Measurements from ENCODE around the gene ZG16B. TPM values are rescaled to one million over a fixed set of nuclear protein-coding genes. Genes with fewer than 3 reads are reported as not detected.

Gene ZG16B
- total RNA-seq, 4 donors from 2014 or later = 17.7 to 80.5 (median 23.4) TPM

DNA sequence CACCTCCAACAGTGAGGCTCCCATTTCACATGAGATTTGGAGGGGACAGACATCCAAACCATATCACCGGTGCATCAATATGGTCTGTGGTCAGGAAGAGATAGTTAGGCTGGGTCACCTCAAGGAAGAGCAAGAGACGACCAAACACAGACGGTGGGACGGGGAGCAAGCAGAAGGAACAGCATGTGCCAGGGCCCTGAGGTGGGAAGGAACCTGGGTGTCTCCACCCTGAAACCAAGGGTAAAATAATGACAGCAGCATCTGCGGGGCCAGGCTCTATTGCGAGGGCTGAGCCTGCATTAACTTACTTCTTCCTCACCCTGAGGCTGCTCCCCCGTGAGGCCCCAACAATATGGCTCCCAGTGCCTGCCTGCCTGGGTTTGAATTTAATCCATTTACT lies 21.9 kb upstream of the ZG16B start:
- DNase-seq (ENCODE audit: low spot score in 2 of 2) = peak in 1 of 2 donors; percentile 15
- WGBS = 79% methylated on average over 7 of the region's 7 CpGs

GRCh38 chr16:2809149-2809760 lies 20.8 kb upstream of the ZG16B start:
- H3K9me3 ChIP-seq = no peaks in the 10 kb centered on the region
- peaks cover 10% of the 10 kb centered on the region for H3K4me1 ChIP-seq
- H3K4me3 ChIP-seq = no peak overlapping the region
- H3K36me3 ChIP-seq = no peaks in the 10 kb centered on the region
- no peak overlapping the region for H3K27ac ChIP-seq
- 83% methylated on average over 3 of the region's 3 CpGs for WGBS
- TF ChIP-seq EP300 (IDR thresholded peaks at IDR 0.05) (no peak), POLR2A (IDR thresholded peaks at IDR 0.05) (no peak), POLR2AphosphoS5 (IDR thresholded peaks at IDR 0.05) (no peak)
- TF ChIP-seq, protein P1, sequence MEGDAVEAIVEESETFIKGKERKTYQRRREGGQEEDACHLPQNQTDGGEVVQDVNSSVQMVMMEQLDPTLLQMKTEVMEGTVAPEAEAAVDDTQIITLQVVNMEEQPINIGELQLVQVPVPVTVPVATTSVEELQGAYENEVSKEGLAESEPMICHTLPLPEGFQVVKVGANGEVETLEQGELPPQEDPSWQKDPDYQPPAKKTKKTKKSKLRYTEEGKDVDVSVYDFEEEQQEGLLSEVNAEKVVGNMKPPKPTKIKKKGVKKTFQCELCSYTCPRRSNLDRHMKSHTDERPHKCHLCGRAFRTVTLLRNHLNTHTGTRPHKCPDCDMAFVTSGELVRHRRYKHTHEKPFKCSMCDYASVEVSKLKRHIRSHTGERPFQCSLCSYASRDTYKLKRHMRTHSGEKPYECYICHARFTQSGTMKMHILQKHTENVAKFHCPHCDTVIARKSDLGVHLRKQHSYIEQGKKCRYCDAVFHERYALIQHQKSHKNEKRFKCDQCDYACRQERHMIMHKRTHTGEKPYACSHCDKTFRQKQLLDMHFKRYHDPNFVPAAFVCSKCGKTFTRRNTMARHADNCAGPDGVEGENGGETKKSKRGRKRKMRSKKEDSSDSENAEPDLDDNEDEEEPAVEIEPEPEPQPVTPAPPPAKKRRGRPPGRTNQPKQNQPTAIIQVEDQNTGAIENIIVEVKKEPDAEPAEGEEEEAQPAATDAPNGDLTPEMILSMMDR (IDR thresholded peaks at IDR 0.05) = no peak
- no peak for DNase-seq (ENCODE audit: low spot score in 2 of 2)
- peaks cover 28% of the 10 kb centered on the region for H3K27me3 ChIP-seq

More for the DNA sequence above, 21.9 kb upstream of the ZG16B start:
- Histone ChIP-seq H3K4me3 (no peak overlapping the region), H3K36me3 (no peaks in the 10 kb centered on the region), H3K27ac (no peak overlapping the region), H3K9me3 (no peaks in the 10 kb centered on the region), H3K27me3 (peaks cover 28% of the 10 kb centered on the region), H3K4me1 (peaks cover 10% of the 10 kb centered on the region)
- TF ChIP-seq, protein P1 (IDR thresholded peaks at IDR 0.05) = no peak
- TF ChIP-seq EP300 (IDR thresholded peaks at IDR 0.05) (no peak), POLR2AphosphoS5 (IDR thresholded peaks at IDR 0.05) (no peak), POLR2A (IDR thresholded peaks at IDR 0.05) (no peak)

DNA sequence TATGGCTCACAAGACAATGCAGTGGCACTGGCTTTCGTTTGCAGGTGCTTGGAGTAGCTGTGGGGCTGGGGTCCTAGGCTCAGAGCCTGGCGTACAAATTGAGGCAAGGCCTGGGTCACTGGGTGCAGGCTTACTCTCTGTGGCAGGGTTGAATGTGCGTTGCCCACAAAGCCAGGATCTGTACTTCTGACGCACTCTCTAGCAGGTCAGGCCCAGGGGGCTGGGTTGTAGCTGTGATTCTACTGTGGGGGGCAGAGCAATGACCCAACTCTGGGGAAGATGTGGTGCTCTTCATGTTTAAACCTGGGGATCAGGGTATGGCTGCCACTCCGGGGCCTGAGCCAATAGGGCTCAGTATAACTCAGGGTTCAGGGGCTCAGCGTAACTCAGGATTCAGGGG lies 19.5 kb upstream of the ZG16B start:
- TF ChIP-seq EP300 (IDR thresholded peaks at IDR 0.05) (no peak), POLR2A (IDR thresholded peaks at IDR 0.05) (no peak), POLR2AphosphoS5 (IDR thresholded peaks at IDR 0.05) (no peak)
- TF ChIP-seq, protein P1 (IDR thresholded peaks at IDR 0.05) = no peak
- Histone ChIP-seq H3K9me3 (no peaks in the 10 kb centered on the region), H3K4me3 (no peak overlapping the region), H3K36me3 (no peaks in the 10 kb centered on the region), H3K27me3 (peaks cover 34% of the 10 kb centered on the region), H3K27ac (no peak overlapping the region), H3K4me1 (peaks cover 10% of the 10 kb centered on the region)
- 96% methylated on average over 3 of the region's 6 CpGs for WGBS
- DNase-seq (ENCODE audit: low spot score in 2 of 2) = peak; percentile 18 to 71

GRCh38 chr16:2811703-2812471 lies 18.2 kb upstream of the ZG16B start:
- H3K36me3 ChIP-seq = no peaks in the 10 kb centered on the region
- no peak overlapping the region for H3K4me3 ChIP-seq
- DNase-seq (ENCODE audit: low spot score in 2 of 2) = peak; percentile 53 to 60
- WGBS = 27% methylated on average over 5 of the region's 15 CpGs
- peaks cover 10% of the 10 kb centered on the region for H3K4me1 ChIP-seq
- peaks cover 38% of the 10 kb centered on the region for H3K27me3 ChIP-seq
- H3K27ac ChIP-seq = no peak overlapping the region
- H3K9me3 ChIP-seq = no peaks in the 10 kb centered on the region
- TF ChIP-seq POLR2AphosphoS5 (IDR thresholded peaks at IDR 0.05) = no peak
- no peak for TF ChIP-seq EP300 (IDR thresholded peaks at IDR 0.05)
- TF ChIP-seq, protein P1 (IDR thresholded peaks at IDR 0.05) = no peak
- no peak for TF ChIP-seq POLR2A (IDR thresholded peaks at IDR 0.05)

GRCh38 chr16:2813771-2814221 lies 16.3 kb upstream of the ZG16B start:
- H3K4me3 ChIP-seq = no peak overlapping the region
- TF ChIP-seq POLR2AphosphoS5 (IDR thresholded peaks at IDR 0.05) (no peak), EP300 (IDR thresholded peaks at IDR 0.05) (no peak), POLR2A (IDR thresholded peaks at IDR 0.05) (no peak)
- TF ChIP-seq, protein P1 (IDR thresholded peaks at IDR 0.05) = no peak
- H3K27me3 ChIP-seq = peaks cover 46% of the 10 kb centered on the region
- peaks cover 10% of the 10 kb centered on the region for H3K4me1 ChIP-seq
- no peak overlapping the region for H3K27ac ChIP-seq
- peak; percentile 46 to 76 for DNase-seq (ENCODE audit: low spot score in 2 of 2)
- 46% methylated on average over 7 of the region's 7 CpGs for WGBS
- H3K9me3 ChIP-seq = no peaks in the 10 kb centered on the region
- H3K36me3 ChIP-seq = no peaks in the 10 kb centered on the region
